ENCODE measurements around the gene SLC24A3.

DNA sequence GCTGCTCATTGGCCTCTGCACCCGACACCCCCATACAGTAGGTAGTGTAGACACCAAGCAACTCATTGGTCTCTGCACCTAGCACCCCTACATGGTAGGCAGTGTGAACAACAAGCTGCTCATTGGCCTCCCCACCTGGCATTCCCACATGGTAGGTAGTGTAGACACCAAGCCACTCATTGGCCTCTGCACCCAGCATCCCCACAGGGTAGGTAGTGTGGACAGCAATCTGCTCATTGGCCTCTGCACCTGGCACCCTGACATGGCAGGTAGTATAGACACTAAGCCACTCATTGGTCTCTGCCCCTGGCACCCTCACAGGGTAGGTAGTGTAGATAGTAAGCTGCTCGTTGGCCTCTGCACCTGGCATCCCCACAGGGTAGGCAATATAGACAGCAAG, 226.0 kb downstream of the SLC24A3 start:
- TF ChIP-seq, protein P1, sequence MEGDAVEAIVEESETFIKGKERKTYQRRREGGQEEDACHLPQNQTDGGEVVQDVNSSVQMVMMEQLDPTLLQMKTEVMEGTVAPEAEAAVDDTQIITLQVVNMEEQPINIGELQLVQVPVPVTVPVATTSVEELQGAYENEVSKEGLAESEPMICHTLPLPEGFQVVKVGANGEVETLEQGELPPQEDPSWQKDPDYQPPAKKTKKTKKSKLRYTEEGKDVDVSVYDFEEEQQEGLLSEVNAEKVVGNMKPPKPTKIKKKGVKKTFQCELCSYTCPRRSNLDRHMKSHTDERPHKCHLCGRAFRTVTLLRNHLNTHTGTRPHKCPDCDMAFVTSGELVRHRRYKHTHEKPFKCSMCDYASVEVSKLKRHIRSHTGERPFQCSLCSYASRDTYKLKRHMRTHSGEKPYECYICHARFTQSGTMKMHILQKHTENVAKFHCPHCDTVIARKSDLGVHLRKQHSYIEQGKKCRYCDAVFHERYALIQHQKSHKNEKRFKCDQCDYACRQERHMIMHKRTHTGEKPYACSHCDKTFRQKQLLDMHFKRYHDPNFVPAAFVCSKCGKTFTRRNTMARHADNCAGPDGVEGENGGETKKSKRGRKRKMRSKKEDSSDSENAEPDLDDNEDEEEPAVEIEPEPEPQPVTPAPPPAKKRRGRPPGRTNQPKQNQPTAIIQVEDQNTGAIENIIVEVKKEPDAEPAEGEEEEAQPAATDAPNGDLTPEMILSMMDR (conservative IDR thresholded peaks at IDR 0.05; ENCODE audit: low read length) = no peak
- no peak for TF ChIP-seq EZH2phosphoT487 (IDR thresholded peaks at IDR 0.05; ENCODE audit: borderline replicate concordance)
